Neural cell (in vitro differentiated cells): ENCODE measurements around the gene SF3B2. TPM values are rescaled to one million over a fixed set of nuclear protein-coding genes. Genes with fewer than 3 reads are reported as not detected.

ENCODE experiments used
- H2AFZ ChIP-seq: fragments of 200-600, 300-800 bp; sonication (generic), shearing (Covaris generic); 2 replicates; pipeline ENCODE4 v1.6.0; 2014; ENCODE audit warnings: low read depth, mild to moderate bottlenecking, antibody characterized with exemption, low read length, moderate library complexity
- H3F3A ChIP-seq: fragments of 200-600 bp; shearing (Covaris generic); 2 replicates; pipeline ENCODE4 v1.6.1; 2016; ENCODE audit warnings: mild to moderate bottlenecking, moderate library complexity, mixed read lengths, antibody characterized with exemption, low read length; ENCODE audit not compliant: insufficient read depth, poor library complexity, severe bottlenecking
- H3K27ac ChIP-seq: fragments of 200-600, 300-800 bp; sonication (generic), shearing (Covaris generic); 2 replicates; pipeline ENCODE4 v1.5.1; 2014; ENCODE audit warnings: mild to moderate bottlenecking, low read length, moderate library complexity
- H3K27me3 ChIP-seq: fragments of 300-800, 200-600 bp; sonication (generic), shearing (Covaris generic); 2 replicates; pipeline ENCODE4 v1.6.0; 2014; ENCODE audit warnings: mild to moderate bottlenecking, low read depth, low read length, moderate library complexity; ENCODE audit not compliant: insufficient read depth
- H3K36me3 ChIP-seq: fragments of 300-800, 200-600 bp; sonication (generic), shearing (Covaris generic); 2 replicates; pipeline ENCODE4 v1.5.1; 2014; ENCODE audit warnings: mild to moderate bottlenecking, antibody characterized with exemption, low read length, moderate library complexity; ENCODE audit not compliant: insufficient read depth
- H3K4me2 ChIP-seq: fragments of 300-800, 200-600 bp; sonication (generic), shearing (Covaris generic); 2 replicates; pipeline ENCODE4 v1.6.0; 2014; ENCODE audit warnings: mild to moderate bottlenecking, low read length
- H3K4me3 ChIP-seq: fragments of 300-800, 200-600 bp; sonication (generic), shearing (Covaris generic); 2 replicates; pipeline ENCODE4 v1.5.1; 2014; ENCODE audit warnings: mild to moderate bottlenecking, low read length, moderate library complexity
- H3K79me2 ChIP-seq: fragments of 200-600 bp; shearing (Covaris generic); replicated peaks from 2 replicates; pipeline ENCODE4 v1.6.0; 2014; ENCODE audit warnings: mild to moderate bottlenecking, low read length, moderate library complexity; ENCODE audit not compliant: insufficient read depth
- H3K9ac ChIP-seq: fragments of 300-800, 200-600 bp; sonication (generic), shearing (Covaris generic); 2 replicates; pipeline ENCODE4 v1.6.1; 2016; ENCODE audit warnings: mild to moderate bottlenecking, low read length, mixed read lengths
- H3K9me2 ChIP-seq: fragments of 200-600 bp; shearing (Covaris generic); 2 replicates; pipeline ENCODE4 v1.6.1; 2016; ENCODE audit warnings: mild to moderate bottlenecking, low read length, mixed read lengths; ENCODE audit not compliant: insufficient read depth
- H3K9me3 ChIP-seq: fragments of 200-600, 300-800 bp; sonication (generic), shearing (Covaris generic); 2 replicates; pipeline ENCODE4 v1.6.1; 2016; ENCODE audit warnings: mild to moderate bottlenecking, mixed run types, low read length, moderate library complexity, mixed read lengths
- H4K20me1 ChIP-seq: fragments of 200-600 bp; shearing (Covaris generic); 2 replicates; pipeline ENCODE4 v1.6.1; 2016; ENCODE audit warnings: mild to moderate bottlenecking, mixed run types; ENCODE audit not compliant: insufficient read depth
- EP300 ChIP-seq: fragments of 450-650 bp; conservative IDR thresholded peaks from 2 replicates; pipeline ENCODE4 v1.6.1; 2014; ENCODE audit warnings: antibody characterized with exemption, mild to moderate bottlenecking, moderate library complexity; ENCODE audit not compliant: poor library complexity, severe bottlenecking
- EZH2 ChIP-seq: fragments of 200-600, 300-800 bp; shearing (Covaris generic), sonication (generic); IDR thresholded peaks from 2 replicates; pipeline ENCODE4 v1.6.1; 2014; ENCODE audit warnings: antibody characterized with exemption, low read length, borderline replicate concordance, mild to moderate bottlenecking; ENCODE audit not compliant: insufficient read depth, poor library complexity, severe bottlenecking
- MXI1 ChIP-seq: fragments of 450-650 bp; conservative IDR thresholded peaks from 2 replicates; pipeline ENCODE4 v1.6.1; 2014; ENCODE audit warnings: antibody characterized with exemption, mild to moderate bottlenecking; ENCODE audit not compliant: poor library complexity, severe bottlenecking
- POLR2AphosphoS5 ChIP-seq: IDR thresholded peaks from 2 replicates; pipeline ENCODE4 v1.6.1; 2012
- RAD21 ChIP-seq: fragments of 450-650 bp; conservative IDR thresholded peaks from 2 replicates; pipeline ENCODE4 v1.6.1; 2014; ENCODE audit warnings: antibody characterized with exemption, mild to moderate bottlenecking, moderate library complexity
- REST ChIP-seq: IDR thresholded peaks from 2 replicates; pipeline ENCODE4 v1.6.1; 2012; ENCODE audit warnings: borderline replicate concordance
- SMC3 ChIP-seq: fragments of 450-650 bp; conservative IDR thresholded peaks from 2 replicates; pipeline ENCODE4 v1.6.1; 2014; ENCODE audit warnings: antibody characterized with exemption, mild to moderate bottlenecking, moderate library complexity; ENCODE audit not compliant: poor library complexity
- TAF1 ChIP-seq: IDR thresholded peaks from 2 replicates; pipeline ENCODE4 v1.6.1; 2012; ENCODE audit warnings: low read depth
- polyA plus RNA-seq: library from polyadenylated mRNA; depleted of rRNA; stranded (reverse); fragments of >200 nt; gene quantifications from 2 replicates; pipeline ENCODE4 v1.2.3, GENCODE V29; 2014
- TF ChIP-seq, protein P1 (sequence below): fragments of 450-650 bp; IDR thresholded peaks from 2 replicates; pipeline ENCODE4 v1.5.1; 2014; ENCODE audit warnings: antibody characterized with exemption, mild to moderate bottlenecking, moderate library complexity; ENCODE audit not compliant: poor library complexity, severe bottlenecking

Gene SF3B2
- polyA plus RNA-seq, 1 donor from 2014 or later = 121 TPM

DNA sequence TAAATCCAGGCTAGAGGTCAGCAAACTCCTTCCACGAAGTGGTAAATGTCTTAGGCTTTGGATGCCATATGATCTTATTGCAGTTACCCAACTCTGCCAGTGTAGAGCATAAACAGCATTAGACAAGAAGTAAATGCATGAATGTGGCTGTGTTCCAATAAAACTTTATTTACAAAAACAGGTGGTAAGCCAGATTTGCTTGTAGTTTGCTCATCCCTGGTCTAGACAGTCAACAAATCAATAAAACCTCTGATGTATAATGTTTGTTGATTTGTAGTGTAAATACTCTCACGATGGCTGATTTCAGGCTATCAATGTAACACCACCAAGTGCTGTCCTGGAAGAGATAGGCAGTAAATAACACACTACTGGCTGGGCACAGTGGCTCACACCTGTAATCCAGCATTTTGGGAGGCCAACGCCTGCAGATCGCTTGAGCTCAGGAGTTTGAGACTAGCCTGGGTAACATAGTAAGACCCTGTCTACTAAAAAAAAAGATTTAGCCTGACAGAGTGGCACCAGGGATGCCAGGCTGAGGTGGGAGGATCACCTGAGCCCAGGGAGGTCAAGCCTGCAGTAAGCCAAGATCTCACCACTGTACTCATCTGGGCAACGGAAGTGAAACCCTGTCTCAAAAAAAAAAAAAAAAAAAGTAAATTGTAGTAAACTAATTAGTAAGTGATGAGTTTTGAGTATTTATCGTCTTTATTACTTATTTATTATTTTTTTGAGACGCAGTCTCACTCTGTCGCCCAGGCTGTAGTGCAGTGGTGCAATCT, 19.0 kb upstream of the SF3B2 start:
- Histone ChIP-seq H3F3A (no peaks in the 10 kb centered on the region), H3K4me3 (no peak overlapping the region), H2AFZ (no peak overlapping the region), H3K27ac (no peak overlapping the region), H3K9ac (no peak overlapping the region), H3K9me3 (no peaks in the 10 kb centered on the region), H4K20me1 (no peaks in the 10 kb centered on the region), H3K4me2 (no peak overlapping the region), H3K9me2 (no peaks in the 10 kb centered on the region), H3K27me3 (no peaks in the 10 kb centered on the region), H3K36me3 (no peaks in the 10 kb centered on the region), H3K79me2 (no peaks in the 10 kb centered on the region)
- TF ChIP-seq TAF1 (no peak), REST (no peak)

DNA sequence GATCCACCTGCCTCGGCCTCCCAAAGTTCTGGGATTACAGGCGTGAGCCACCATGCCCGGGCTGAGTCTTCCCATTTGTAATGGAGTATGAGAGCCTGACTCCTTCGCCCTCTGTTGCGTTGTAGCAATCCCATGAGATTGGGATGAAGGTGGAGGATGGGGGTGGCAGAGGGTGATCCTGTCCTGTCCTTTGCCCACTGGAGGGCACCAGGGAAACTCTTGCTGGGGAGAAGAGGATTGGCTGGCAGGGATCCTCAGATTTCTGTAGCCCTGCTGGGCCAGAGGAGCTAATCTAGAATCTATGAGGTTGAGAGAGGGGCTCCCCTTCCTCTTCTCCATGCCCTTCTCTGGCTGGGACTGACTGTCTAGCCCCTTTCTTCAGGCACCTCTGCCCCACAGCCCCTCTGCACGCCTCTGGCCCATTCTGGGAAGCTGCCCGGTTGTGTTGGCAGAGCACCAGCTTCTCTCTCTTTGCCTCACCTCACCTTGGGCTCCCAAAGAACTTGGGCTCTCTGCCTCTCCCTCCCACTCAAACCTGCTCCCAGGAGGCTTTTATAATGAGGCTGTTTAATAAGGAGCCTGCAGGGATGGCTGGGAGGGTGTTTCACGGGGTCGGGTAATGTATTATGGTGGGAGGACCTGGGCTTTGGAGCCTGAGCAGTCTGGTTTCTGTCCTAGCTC, 16.4 kb upstream of the SF3B2 start:
- no peak overlapping the region for H2AFZ ChIP-seq
- no peaks in the 10 kb centered on the region for H3K79me2 ChIP-seq
- H3K9me3 ChIP-seq = no peaks in the 10 kb centered on the region
- H3K9ac ChIP-seq = no peak overlapping the region
- no peaks in the 10 kb centered on the region for H3K27me3 ChIP-seq
- H3F3A ChIP-seq = no peaks in the 10 kb centered on the region
- no peak overlapping the region for H3K4me3 ChIP-seq
- no peak overlapping the region for H3K4me2 ChIP-seq
- no peaks in the 10 kb centered on the region for H4K20me1 ChIP-seq
- H3K36me3 ChIP-seq = no peaks in the 10 kb centered on the region
- H3K27ac ChIP-seq = no peak overlapping the region
- H3K9me2 ChIP-seq = no peaks in the 10 kb centered on the region
- no peak for TF ChIP-seq RAD21
- no peak for TF ChIP-seq MXI1
- TF ChIP-seq SMC3 = no peak

DNA sequence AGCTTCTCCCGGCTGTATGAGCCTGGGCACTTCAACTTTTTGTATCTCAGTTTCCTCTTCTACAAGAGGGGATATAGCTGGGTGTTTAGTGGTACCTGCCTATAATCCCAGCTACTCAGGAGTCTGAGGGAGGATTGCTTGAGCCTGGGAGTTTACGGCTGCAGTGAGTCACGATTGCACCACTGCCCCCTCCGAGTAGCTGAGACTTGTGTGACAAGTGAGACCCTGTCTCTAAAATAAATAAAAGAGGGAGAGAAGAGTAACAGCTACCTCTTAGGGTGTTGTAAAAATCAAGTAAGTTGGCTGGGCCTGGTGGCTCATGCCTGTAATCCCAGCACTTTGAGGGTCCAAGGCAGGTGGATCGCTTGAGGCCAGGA, 15.8 kb upstream of the SF3B2 start:
- Histone ChIP-seq H2AFZ (no peak overlapping the region), H3K9me3 (no peaks in the 10 kb centered on the region), H3K9ac (no peak overlapping the region), H3K27ac (no peak overlapping the region), H3K9me2 (no peaks in the 10 kb centered on the region), H3K4me2 (no peak overlapping the region), H4K20me1 (no peaks in the 10 kb centered on the region), H3K27me3 (no peaks in the 10 kb centered on the region), H3K36me3 (no peaks in the 10 kb centered on the region), H3K79me2 (no peaks in the 10 kb centered on the region), H3K4me3 (no peak overlapping the region), H3F3A (no peaks in the 10 kb centered on the region)
- no peak for TF ChIP-seq TAF1
- TF ChIP-seq REST = no peak
- TF ChIP-seq, protein P1, sequence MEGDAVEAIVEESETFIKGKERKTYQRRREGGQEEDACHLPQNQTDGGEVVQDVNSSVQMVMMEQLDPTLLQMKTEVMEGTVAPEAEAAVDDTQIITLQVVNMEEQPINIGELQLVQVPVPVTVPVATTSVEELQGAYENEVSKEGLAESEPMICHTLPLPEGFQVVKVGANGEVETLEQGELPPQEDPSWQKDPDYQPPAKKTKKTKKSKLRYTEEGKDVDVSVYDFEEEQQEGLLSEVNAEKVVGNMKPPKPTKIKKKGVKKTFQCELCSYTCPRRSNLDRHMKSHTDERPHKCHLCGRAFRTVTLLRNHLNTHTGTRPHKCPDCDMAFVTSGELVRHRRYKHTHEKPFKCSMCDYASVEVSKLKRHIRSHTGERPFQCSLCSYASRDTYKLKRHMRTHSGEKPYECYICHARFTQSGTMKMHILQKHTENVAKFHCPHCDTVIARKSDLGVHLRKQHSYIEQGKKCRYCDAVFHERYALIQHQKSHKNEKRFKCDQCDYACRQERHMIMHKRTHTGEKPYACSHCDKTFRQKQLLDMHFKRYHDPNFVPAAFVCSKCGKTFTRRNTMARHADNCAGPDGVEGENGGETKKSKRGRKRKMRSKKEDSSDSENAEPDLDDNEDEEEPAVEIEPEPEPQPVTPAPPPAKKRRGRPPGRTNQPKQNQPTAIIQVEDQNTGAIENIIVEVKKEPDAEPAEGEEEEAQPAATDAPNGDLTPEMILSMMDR = no peak
- no peak for TF ChIP-seq MXI1
- no peak for TF ChIP-seq SMC3
- no peak for TF ChIP-seq EZH2
- TF ChIP-seq EP300 = no peak
- no peak for TF ChIP-seq POLR2AphosphoS5
- TF ChIP-seq RAD21 = no peak
